Cortex of kidney (tissue), 1 donor: ENCODE results near the gene MTX2.

Experiments
- DNase-seq: peaks from one replicate; lab custom pipeline; 2025; lab: John Stamatoyannopoulos, UW

MTX2 gene

GRCh38 chr2:176269319-176270099 is at the start of gene MTX2:
Gene MTX2, plus strand, starts transcription at chr2:176269442. Its CDS starts 188 bp downstream, at chr2:176269630.
- no peak for DNase-seq

GRCh38 chr2:176227874-176228273 is 41.4 kb upstream of the MTX2 start:
- no peak for DNase-seq

GRCh38 chr2:176234156-176234555 is 35.1 kb upstream of the MTX2 start:
- DNase-seq, result no peak

- DNase-seq, result no peak
Measured at GRCh38 chr2:176234940-176235339, 34.3 kb upstream of the MTX2 start.

- DNase-seq, result no peak
Measured at GRCh38 chr2:176237456-176237855, 31.8 kb upstream of the MTX2 start.

GRCh38 chr2:176239031-176239430 is 30.2 kb upstream of the MTX2 start:
- DNase-seq, result no peak

GRCh38 chr2:176240301-176240700 is 28.9 kb upstream of the MTX2 start:
- no peak for DNase-seq

- no peak for DNase-seq
Measured at GRCh38 chr2:176242276-176242675, 27.0 kb upstream of the MTX2 start.

GRCh38 chr2:176246331-176246730 is 22.9 kb upstream of the MTX2 start:
- no peak for DNase-seq

- DNase-seq, result no peak
Measured at GRCh38 chr2:176247859-176248258, 21.4 kb upstream of the MTX2 start.

GRCh38 chr2:176251928-176252327 is 17.3 kb upstream of the MTX2 start:
- DNase-seq, result no peak

- no peak for DNase-seq
Measured at GRCh38 chr2:176260689-176261088, 8.6 kb upstream of the MTX2 start.

- no peak for DNase-seq
Measured at GRCh38 chr2:176261136-176261535, 8.1 kb upstream of the MTX2 start.

GRCh38 chr2:176268976-176269318 is 295 bp upstream of the MTX2 start:
- no peak for DNase-seq

GRCh38 chr2:176270100-176270750 is 983 bp downstream of the MTX2 start:
- no peak for DNase-seq

GRCh38 chr2:176272870-176273459 is 3.7 kb downstream of the MTX2 start:
- DNase-seq, result no peak

- DNase-seq, result no peak
Measured at GRCh38 chr2:176278927-176279326, 9.7 kb downstream of the MTX2 start.

GRCh38 chr2:176280156-176280555 is 10.9 kb downstream of the MTX2 start:
- no peak for DNase-seq

- DNase-seq, result no peak
Measured at GRCh38 chr2:176280867-176281658, 11.8 kb downstream of the MTX2 start.

GRCh38 chr2:176283291-176284068 is 14.2 kb downstream of the MTX2 start:
- no peak for DNase-seq

- no peak for DNase-seq
Measured at GRCh38 chr2:176284461-176285049, 15.3 kb downstream of the MTX2 start.
